A549 treated with AZD2906 at 1 μM for 4 hours (cell line): ENCODE results near the gene PMPCA. TPM values are rescaled to one million over a fixed set of nuclear protein-coding genes. Genes with fewer than 3 reads are reported as not detected.

Experiments
- total RNA-seq: library from RNA; stranded (reverse); fragments of 200-300 nt; extraction: Qiagen RNA extraction; gene quantifications from 5 replicates; pipeline ENCODE4 v1.2.3, GENCODE V29; 2022

The PMPCA gene
- total RNA-seq = 76.9 to 119 TPM (median 80.6 TPM) in 5 replicates

GRCh38 chr9:136410500-136411287 lies at the start of gene PMPCA, which contains the start of gene ENTR1:
PMPCA (plus strand) TSS chr9:136410658; CDS start chr9:136410669, 11 bp downstream.
ENTR1 (minus strand) TSS chr9:136410614; CDS start chr9:136410397, 217 bp downstream.

DNA sequence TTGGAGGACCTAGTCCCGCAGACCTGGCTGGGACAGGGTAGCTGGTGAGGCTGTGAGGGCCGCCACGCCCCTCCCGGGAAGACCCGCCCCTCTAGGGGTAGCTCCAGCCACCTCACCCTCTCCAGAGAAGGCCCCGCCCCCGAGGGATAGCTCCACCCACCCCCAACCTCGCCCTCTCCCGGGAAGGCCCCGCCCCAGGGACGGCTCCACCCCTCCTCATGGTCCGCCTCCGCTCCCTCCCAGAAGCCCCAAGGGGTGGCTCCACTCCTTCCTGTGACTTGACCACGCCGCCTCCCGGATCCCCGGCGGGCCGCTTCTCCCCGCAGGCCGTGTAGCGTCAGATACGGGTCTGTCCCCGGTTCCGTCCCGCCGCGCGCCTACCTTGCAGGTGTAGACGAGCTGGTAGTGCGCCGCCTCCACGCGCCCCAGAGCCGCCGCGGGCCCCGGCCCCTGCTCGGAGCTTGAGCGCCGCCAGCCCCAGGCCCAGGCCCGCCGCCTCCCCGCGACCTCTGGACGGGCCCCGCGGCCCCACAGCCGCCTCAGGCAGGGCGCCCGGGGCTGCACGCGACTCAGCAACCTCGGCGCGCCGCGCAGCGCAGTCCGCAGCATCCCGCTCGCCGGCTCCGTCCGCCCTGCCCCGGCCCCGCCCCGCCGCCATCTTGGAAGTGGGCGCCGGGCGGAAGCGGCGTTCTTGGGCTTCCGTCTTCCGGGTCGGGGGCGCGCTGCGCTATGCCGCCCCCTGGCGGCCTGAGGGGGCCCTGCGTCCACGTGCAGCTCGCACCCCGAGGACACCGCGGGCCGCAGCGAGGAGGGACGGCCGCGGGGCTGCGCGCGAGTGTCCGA lies 47.1 kb upstream of the PMPCA start, which contains the start of gene DNLZ:
Gene DNLZ (minus strand): TSS at position 639 of the 843 bp plus-strand sequence. CDS start 30 bp downstream, at position 609.

DNA sequence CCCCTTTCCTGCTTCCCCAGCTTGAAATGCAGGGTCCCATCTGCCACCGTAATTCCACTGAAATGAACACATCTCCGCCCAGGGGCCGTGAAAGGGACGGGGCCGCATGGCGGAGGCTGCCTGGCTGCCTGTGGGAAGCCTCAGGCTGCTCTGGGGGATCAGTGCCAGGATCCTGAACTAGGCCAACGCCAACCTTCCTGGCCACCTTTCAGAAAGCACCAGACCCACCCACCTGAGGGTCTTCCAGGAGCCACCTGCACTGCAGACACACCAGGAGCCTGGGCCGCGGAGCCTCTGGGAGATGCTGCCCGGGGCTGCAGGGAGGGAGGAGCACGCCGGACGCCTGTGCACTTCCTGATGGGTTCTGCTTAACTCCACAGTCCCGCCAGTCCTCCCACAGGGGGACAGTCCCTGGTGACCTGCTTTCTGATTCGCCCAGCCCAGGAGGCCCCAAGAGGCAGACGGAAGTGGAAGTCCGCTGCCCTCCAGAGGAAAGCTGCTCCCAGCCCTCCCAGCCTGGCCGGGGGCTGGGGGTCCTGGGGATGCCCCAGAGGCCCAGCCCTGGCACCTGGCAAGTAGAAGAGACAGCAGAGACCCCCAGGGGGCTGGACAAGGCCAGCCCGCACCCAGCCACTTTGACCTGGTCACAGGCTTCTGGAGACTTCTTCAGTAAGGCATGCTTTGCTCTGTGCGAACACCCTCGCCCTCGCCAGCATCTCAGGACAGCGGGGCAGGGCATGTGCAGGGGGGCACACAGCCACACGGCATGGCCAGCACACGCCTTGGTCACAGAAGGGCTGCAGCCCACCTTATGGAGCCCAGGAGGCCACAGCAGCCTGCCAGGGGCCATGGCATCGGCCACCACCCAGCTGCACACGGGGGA lies 36.9 kb upstream of the PMPCA start, which contains the start of gene CARD9:
Gene CARD9 (minus strand): TSS at position 370 of the 883 bp plus-strand sequence. CDS start 1,591 bp downstream, outside the sequence.

DNA sequence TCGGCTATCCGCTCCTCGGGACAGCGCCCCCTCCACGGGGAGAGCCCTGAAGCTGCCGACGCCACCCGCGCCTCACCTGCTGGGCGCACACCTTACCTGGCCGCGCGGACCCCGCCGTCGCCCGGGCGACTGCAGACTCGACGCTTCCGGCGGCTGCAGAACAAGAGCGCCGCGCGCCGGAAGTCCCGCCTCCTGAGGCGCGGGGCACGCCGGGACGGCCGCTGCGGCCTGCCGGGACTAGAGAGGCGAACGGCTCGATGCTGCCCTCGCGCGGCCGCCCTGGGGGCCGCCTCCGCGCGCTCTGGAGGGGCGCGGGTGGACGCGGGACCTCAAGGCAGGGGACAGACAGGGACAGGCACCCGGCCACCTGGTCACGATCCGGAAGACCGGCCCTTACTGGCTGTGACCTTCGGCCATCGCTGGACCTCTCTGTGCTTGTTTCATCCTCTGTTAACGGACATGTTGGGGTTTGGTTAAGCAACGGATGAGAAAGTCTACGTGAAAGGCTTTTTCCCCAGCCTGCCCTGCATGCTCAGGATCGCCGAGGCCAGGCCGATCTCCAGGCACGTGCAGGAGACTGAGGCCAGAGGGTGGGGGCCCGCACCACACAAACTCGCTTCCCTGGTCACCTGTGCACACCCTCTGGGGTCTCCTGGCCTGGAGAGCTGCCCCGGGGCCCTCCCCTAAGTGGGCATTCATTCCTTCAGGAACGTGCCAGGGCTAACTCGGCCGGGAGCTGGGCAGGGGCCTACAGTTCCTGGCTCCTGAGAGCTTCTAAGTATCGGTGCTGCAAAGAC lies 10.2 kb upstream of the PMPCA start, which contains the start of gene SNAPC4:
Gene SNAPC4 (minus strand): TSS at position 133 of the 797 bp plus-strand sequence. CDS start 1,742 bp downstream, outside the sequence.

DNA sequence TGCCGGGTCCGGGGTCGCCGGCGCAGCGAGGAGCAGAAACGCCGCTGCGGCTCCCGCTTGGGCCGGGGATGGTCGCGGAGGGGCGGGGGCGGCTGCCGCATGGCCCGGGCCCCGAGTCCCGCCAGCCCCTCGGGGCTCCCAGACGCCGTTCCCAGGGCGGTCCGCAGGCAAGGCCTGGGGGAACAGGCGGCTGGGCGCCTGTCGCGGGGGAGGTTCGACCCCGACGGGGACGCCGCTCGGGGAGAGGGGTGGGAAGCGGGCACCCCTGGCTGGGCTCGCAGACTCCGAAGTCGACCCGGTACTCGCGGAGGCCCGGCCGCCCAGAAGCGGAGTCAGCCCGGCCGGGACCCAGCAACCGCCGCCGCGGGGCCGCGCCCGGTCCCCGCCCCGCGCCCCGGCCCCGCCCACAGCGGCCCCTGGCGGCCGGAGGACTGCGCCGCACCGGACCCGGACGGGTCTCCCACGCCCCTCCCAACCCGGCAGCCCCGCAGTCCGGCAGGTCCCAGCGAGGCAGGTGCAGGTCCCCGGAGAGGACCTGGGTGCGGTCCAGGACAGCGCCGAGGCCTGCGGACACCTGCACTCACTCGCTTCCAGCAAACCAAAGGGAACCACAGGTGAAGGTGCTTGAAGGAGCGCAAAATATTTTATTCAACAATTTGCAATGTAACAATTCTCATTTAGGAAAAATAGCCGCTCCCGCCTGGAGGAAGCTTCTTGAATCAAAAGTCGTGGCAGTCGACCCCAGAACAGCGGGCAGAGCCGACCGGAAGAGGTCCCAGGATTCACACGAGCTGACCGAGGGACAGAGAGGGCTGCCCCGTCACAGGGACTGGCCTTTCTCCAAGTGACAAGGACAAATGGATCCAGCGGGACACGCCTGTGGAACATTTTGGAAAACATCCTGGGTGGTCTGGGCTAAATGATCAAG lies 29.3 kb downstream of the PMPCA start, which contains the start of gene INPP5E:
Gene INPP5E (minus strand): TSS at position 365 of the 928 bp plus-strand sequence. CDS start 426 bp downstream, outside the sequence.

Other genes starting within 250 kb of the PMPCA start
- gene LHX3, start 205.5 kb upstream of the PMPCA start, total RNA-seq = 0.07 to 0.08 TPM (median 0.08 TPM) in 4 of 5 replicates, not detected in the other
- gene QSOX2, start 164.8 kb upstream of the PMPCA start, total RNA-seq = 23.2 to 26.8 TPM (median 25.2 TPM) in 5 replicates
- 0.01 to 0.03 TPM (median 0.03 TPM) in 3 of 5 replicates, not detected in the others for gene CCDC187, start 106.6 kb upstream of the PMPCA start, total RNA-seq
- gene GPSM1, start 83.1 kb upstream of the PMPCA start, total RNA-seq = 9.6 to 16.0 TPM (median 14.4 TPM) in 5 replicates
- 22.3 to 40.6 TPM (median 37.1 TPM) in 5 replicates for gene DNLZ, start 46.9 kb upstream of the PMPCA start, total RNA-seq
- 0.45 to 2.1 TPM (median 1.1 TPM) in 5 replicates for gene CARD9, start 37.0 kb upstream of the PMPCA start, total RNA-seq
- 10.4 to 12.4 TPM (median 11.7 TPM) in 5 replicates for gene SNAPC4, start 10.5 kb upstream of the PMPCA start, total RNA-seq
- gene ENTR1, start within 50 bp of the PMPCA start, total RNA-seq = 58.8 to 68.5 TPM (median 67.1 TPM) in 5 replicates
- gene INPP5E, start 29.2 kb downstream of the PMPCA start, total RNA-seq = 13.7 to 23.1 TPM (median 20.4 TPM) in 5 replicates
- 53.0 to 62.2 TPM (median 56.8 TPM) in 5 replicates for gene SEC16A, start 72.4 kb downstream of the PMPCA start, total RNA-seq
- 9.4 to 12.4 TPM (median 11.2 TPM) in 5 replicates for gene NOTCH1, start 135.4 kb downstream of the PMPCA start, total RNA-seq